Measurements from ENCODE around the gene HCAR2.

Gene HCAR2

DNA sequence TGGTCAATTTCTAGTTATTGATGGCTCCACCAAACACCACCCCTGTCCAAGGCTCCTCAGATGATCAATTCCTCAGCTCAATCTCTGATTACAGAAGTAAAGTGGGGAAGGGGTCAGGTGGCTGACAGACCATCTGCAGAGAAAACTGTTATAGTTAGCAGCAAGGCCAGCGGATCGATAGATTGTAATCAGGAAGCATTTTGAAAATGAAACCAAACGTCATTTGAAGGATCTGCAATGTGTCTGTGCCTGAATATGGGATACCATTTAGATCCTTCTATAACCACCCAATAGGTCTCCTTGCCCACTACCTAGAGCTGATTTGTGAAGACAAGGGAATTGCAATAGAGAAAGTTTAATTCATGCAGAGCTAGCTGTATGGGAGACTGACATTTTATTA is 11.6 kb downstream of the HCAR2 start:
- Histone ChIP-seq H3K9ac (ENCODE audit: low read length) (no peak overlapping the region), H3F3A (ENCODE audit: insufficient read depth, low read length) (no peaks in the 10 kb centered on the region), H3K4me2 (ENCODE audit: low read length) (no peak overlapping the region), H3K9me3 (ENCODE audit: low read length) (no peaks in the 10 kb centered on the region), H3K27ac (ENCODE audit: low read depth, low read length, poor library complexity, severe bottlenecking) (no peak overlapping the region), H4K20me1 (ENCODE audit: insufficient read depth, low read length) (no peaks in the 10 kb centered on the region), H3K4me1 (ENCODE audit: insufficient read depth, low read length, severe bottlenecking) (no peaks in the 10 kb centered on the region), H3K27me3 (ENCODE audit: insufficient read depth, low read length) (no peaks in the 10 kb centered on the region), H3K9me2 (ENCODE audit: low read depth, low read length) (no peaks in the 10 kb centered on the region), H3K36me3 (ENCODE audit: insufficient read depth, low read length) (no peaks in the 10 kb centered on the region), H3K4me3 (ENCODE audit: low read depth, low read length, poor library complexity, severe bottlenecking) (no peak overlapping the region), H3K79me2 (ENCODE audit: insufficient read depth, low read length) (no peaks in the 10 kb centered on the region), H2AFZ (ENCODE audit: low read length) (no peak overlapping the region)
- TF ChIP-seq, protein P1, sequence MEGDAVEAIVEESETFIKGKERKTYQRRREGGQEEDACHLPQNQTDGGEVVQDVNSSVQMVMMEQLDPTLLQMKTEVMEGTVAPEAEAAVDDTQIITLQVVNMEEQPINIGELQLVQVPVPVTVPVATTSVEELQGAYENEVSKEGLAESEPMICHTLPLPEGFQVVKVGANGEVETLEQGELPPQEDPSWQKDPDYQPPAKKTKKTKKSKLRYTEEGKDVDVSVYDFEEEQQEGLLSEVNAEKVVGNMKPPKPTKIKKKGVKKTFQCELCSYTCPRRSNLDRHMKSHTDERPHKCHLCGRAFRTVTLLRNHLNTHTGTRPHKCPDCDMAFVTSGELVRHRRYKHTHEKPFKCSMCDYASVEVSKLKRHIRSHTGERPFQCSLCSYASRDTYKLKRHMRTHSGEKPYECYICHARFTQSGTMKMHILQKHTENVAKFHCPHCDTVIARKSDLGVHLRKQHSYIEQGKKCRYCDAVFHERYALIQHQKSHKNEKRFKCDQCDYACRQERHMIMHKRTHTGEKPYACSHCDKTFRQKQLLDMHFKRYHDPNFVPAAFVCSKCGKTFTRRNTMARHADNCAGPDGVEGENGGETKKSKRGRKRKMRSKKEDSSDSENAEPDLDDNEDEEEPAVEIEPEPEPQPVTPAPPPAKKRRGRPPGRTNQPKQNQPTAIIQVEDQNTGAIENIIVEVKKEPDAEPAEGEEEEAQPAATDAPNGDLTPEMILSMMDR (IDR thresholded peaks at IDR 0.05; ENCODE audit: low read length): no peak
- no peak for TF ChIP-seq EZH2 (IDR thresholded peaks at IDR 0.05; ENCODE audit: borderline replicate concordance, low read length)

DNA sequence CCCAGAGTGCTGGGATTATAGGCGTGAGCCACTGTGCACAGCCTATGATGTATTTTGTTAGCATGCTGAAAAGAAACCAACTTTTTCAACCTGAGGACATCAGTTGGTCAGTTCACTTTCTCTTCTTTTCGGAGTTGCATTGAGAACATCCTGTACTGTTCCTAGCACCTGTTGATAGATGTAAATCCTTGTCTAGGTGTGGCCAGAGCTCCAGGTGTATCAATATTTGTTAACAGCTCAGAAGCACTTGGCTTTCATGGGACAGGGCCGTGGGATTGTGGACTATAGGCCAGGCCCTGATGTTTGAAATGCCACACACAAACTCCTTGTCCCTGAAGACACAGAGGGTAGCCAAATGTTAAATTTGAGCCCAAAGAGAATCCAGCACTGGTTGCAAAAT is 14.9 kb downstream of the HCAR2 start:
- TF ChIP-seq, protein P1 (IDR thresholded peaks at IDR 0.05; ENCODE audit: low read length): no peak
- no peak for TF ChIP-seq EZH2 (IDR thresholded peaks at IDR 0.05; ENCODE audit: borderline replicate concordance, low read length)
- Histone ChIP-seq H3K79me2 (ENCODE audit: insufficient read depth, low read length) (no peaks in the 10 kb centered on the region), H4K20me1 (ENCODE audit: insufficient read depth, low read length) (no peaks in the 10 kb centered on the region)

DNA sequence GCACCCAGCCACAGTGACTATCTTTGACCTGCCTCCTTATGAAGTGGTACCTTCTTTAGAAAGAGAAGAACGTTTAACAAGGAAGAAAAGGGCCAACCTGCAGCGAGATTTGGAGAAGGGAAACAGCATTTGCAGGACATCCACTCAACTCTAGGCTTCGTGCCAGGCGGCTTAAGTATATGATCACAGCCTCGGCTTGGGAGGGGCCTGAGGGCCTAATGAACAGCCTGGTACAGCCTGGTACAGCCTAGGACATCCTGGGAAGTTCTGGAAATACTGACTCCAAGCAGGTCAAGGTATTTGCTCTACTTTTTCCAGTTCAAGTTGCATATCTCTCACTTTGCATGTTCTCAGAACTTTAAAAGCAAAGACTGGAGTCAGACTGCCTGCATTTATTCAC is 16.1 kb downstream of the HCAR2 start:
- H2AFZ ChIP-seq (ENCODE audit: low read length): no peak overlapping the region
- H4K20me1 ChIP-seq (ENCODE audit: insufficient read depth, low read length): no peaks in the 10 kb centered on the region
- no peak overlapping the region for H3K9ac ChIP-seq (ENCODE audit: low read length)
- no peaks in the 10 kb centered on the region for H3K79me2 ChIP-seq (ENCODE audit: insufficient read depth, low read length)
- no peaks in the 10 kb centered on the region for H3K27me3 ChIP-seq (ENCODE audit: insufficient read depth, low read length)
- no peak overlapping the region for H3K4me2 ChIP-seq (ENCODE audit: low read length)
- no peak overlapping the region for H3K27ac ChIP-seq (ENCODE audit: low read depth, low read length, poor library complexity, severe bottlenecking)
- no peaks in the 10 kb centered on the region for H3K4me1 ChIP-seq (ENCODE audit: insufficient read depth, low read length, severe bottlenecking)
- H3F3A ChIP-seq (ENCODE audit: insufficient read depth, low read length): no peaks in the 10 kb centered on the region
- no peak overlapping the region for H3K4me3 ChIP-seq (ENCODE audit: low read depth, low read length, poor library complexity, severe bottlenecking)
- H3K9me3 ChIP-seq (ENCODE audit: low read length): no peaks in the 10 kb centered on the region
- TF ChIP-seq, protein P1 (IDR thresholded peaks at IDR 0.05; ENCODE audit: low read length): no peak
- TF ChIP-seq EZH2 (IDR thresholded peaks at IDR 0.05; ENCODE audit: borderline replicate concordance, low read length): no peak
- H3K36me3 ChIP-seq (ENCODE audit: insufficient read depth, low read length): no peaks in the 10 kb centered on the region
- no peaks in the 10 kb centered on the region for H3K9me2 ChIP-seq (ENCODE audit: low read depth, low read length)

More for the DNA sequence above, 14.9 kb downstream of the HCAR2 start:
- Histone ChIP-seq H3K9ac (ENCODE audit: low read length) (no peak overlapping the region), H3K4me1 (ENCODE audit: insufficient read depth, low read length, severe bottlenecking) (no peaks in the 10 kb centered on the region), H3K9me3 (ENCODE audit: low read length) (no peaks in the 10 kb centered on the region), H3F3A (ENCODE audit: insufficient read depth, low read length) (no peaks in the 10 kb centered on the region), H2AFZ (ENCODE audit: low read length) (no peak overlapping the region), H3K4me2 (ENCODE audit: low read length) (no peak overlapping the region), H3K36me3 (ENCODE audit: insufficient read depth, low read length) (no peaks in the 10 kb centered on the region), H3K27me3 (ENCODE audit: insufficient read depth, low read length) (no peaks in the 10 kb centered on the region), H3K9me2 (ENCODE audit: low read depth, low read length) (no peaks in the 10 kb centered on the region), H3K4me3 (ENCODE audit: low read depth, low read length, poor library complexity, severe bottlenecking) (no peak overlapping the region), H3K27ac (ENCODE audit: low read depth, low read length, poor library complexity, severe bottlenecking) (no peak overlapping the region)
